Activated CD4-positive, alpha-beta T cell treated with anti-CD3 and anti-CD28 coated beads for 4 hours (primary cell): ENCODE results near the gene MACROD2.
"Not testable (repeated sequence)": the region's sequence is repeated elsewhere in the genome, so short reads cannot be mapped to it uniquely, and the experiment has no call there.

Experiments
- DNase-seq, 2 donors: peaks; one replicate each; pipeline ENCODE4 v3.0.0-alpha.2; 2020

Gene MACROD2

DNA sequence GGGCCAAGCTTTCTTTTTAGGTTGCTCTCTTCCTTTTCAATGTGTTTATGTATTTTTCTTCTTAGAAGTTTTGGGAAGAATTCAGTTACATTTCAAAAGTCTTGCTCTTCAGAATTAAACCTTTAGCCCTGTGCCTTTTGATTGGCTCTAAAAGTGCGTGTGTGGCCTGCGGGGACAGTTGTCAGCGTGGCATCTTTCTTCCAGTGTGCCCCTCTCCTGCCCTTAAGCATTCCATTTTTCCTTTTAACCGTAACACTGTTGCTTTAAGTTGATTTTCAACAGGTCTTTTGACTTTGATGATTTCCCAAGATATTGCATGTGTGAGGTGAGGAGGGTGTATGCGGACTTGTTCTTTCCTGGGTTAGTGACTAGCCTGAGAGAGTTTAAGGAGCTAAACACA is 1341.2 kb downstream of the MACROD2 start:
- no peak for DNase-seq

DNA sequence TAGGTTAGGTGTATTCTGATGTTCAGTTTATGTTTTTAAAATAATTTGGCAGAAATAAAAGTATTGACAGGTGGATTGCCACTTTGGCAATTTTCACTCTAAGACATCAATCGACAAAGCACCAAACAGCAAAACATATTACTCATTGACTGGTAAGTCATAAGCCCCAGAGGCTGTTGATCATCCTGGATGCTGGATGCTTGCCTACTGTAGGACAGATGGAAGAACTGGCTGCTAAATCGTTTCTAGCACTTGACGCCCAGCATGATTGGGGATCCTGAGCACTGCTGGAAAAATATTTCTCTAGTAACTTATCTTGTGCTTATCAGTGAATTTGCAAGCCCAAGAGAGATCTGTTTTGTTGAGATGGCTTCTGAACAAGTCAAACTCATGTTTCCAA is 1343.9 kb downstream of the MACROD2 start:
- no peak for DNase-seq

DNA sequence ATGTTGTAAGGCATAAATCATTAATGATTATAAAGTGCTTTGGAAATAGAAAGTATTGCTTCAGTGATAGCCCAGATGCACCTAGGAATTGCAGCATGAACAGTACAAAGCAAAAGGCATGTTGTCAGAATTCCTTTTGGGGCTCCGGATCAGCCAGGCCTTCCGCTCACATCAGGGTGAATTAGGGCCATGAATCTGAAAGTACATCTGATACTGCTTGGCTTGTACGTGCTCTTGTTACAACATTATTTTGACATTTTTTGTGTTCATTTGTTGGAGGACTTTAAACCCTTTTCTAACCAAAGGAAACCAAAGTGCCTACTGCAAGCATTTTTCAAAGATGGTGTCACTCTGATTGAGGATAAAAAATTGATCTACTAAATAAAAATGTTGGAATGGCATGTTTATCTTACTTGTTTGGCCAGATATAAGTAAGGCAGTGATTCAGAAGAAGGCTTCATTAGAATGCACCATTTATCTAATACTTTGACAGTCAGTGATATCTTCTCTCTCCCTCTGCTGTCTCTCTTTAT is 1347.7 kb downstream of the MACROD2 start:
- no peak for DNase-seq

DNA sequence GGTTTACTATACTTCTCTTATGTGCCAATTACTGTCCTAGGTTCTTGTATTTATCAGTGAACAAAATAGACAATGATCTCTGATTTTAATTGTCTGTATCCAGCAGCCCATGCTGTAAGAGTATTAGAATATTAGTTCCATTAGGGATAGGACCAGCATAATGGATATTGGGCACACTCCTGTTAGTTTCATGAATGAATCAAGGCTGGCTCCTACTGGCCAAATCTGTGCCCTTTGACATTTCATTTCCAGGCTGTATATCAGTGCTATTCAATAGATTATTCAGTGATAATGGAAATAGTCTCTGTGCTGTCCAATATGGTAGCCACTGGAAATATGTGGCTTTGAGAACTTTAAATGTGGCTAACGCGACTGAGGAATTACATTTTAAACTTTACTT is 1350.0 kb downstream of the MACROD2 start:
- DNase-seq, result no peak

DNA sequence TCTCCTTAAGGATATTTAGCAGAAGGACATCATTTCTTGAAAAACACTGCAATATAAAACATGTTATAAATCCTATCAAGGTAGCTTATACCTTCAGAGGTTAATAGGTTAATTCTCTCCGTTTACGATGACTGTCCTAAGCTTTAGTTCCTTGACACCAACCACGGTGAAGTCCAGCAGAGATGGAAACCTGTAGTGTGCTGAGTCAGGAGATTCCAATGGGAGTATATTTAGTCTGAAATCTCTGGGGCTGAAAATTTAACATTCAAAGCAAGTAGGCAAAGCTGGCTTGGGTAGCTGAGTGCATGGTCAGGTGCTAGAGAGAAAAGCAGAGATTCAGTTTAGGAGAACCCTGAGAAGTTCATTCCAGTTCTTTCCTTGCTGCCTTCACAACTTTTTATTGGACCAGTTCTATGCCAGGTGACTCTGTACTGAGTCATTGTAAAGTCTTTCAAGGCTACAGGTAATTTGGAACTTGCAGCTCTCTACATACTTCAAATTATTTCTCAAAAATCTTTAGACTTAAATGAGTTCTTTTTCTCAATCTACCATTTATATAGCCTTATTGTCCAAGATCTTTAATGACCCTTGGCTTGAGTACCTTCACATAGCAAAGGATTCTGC is 1351.5 kb downstream of the MACROD2 start:
- DNase-seq, result no peak

DNA sequence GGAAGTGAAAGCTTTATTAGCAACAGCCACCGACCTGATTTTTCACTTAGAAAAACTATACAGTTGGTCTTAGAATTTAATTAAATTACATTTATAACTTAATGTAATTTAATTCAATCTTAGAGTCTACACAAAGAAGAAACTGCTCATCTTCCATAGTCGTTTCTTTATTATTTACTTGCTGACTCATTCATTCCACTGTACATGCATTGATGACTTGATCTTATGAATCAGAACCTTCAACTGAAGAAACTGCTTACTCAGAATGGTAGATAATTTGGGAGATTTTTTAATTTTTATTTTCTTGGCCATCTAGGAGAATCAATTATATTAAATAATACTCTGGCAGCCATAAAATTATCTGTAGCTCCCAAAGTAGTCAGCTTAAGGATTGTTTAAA is 1363.7 kb downstream of the MACROD2 start:
- no peak for DNase-seq

DNA sequence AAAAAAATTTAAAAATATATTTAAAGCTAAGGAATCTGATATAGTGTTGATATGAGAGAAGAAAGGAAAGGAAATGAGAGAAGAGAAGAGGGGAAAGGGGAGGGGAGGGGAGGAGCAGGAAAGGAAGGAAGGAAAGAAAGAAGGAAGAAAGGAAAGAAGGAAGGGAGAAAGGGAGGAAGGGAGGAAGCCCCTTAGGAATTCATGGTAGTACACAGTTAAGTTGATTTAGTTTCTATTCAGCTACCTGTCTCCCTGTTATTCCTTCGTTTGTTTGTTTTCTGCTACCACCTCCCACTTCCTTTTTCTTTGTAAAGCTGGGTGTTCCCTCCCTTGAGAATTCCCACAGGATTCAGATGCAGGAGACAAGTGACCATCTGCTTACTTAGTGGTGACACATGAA is 1367.5 kb downstream of the MACROD2 start:
- DNase-seq, result no peak

DNA sequence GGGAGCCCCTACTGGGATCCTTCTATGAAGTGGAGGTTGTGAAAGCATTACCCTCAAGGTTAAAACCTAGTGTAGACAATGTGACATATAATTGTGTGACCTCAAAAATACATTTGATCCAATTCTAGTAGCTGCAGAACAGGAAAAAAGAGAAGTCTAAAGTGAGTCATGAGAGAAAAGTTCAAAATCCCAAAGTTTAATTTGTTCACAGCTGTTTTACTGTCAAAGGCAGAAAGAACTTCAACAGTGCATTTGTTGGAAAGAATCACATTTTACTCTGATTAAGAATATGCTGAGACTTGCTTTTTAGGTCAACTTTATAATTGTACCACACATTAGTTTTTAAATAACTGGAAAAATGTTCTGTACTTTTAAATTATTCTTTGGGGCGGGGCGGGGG is 1369.5 kb downstream of the MACROD2 start:
- DNase-seq, result no peak

DNA sequence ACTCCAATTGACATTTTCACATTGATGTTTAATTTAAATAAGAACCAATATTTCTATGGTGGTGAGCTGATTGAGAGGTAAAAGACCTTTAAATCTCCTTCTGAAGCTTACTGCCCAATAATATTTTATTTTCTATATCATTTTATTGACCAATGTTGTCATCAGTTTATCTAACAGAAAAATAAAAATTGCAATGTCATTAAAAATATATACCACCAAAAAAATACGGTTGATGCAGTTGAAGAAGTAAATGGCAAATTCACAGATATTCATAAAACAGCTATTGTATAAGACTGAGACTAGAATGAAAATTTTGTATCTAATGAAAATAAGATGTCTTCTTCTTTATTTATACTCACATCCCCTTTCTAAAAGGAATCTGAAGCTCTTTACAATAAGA is 1375.1 kb downstream of the MACROD2 start:
- no peak for DNase-seq

DNA sequence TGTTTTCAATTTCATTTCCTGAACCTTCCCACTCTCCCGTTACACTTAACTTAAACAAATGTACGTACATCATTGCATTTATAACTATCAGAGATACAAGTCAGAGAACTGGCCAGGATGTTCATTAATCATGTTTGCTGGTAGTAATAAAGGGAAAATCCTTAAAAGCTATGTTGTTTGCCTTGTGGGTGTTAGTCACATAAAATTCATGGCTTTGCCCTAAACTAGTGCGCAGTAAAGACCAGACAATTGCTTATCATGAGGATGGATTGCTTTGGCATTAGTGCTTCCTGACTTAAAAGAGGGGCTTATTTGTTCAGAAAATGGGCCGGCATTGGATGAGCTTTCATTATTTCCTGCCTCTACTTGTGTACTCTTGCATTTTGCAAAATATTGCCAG is 1379.4 kb downstream of the MACROD2 start:
- no peak for DNase-seq

DNA sequence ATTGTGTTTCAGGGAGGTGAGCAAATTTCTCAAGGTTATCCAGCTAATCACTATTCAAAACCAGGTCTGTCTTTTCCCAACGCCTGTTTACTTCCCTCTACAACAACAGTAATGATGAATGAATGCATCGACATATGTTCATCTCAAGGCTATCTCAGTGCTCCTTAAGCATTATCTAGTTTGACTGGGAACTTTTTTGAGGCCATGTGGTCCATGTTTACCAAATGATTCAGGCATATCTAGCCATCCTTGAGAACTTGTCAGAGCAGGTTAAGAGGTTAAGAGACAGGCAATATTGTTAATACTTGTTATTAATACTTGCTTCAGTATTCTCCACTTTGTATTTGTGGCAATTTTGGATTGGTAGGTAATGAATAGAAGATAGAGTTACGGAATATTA is 1380.5 kb downstream of the MACROD2 start:
- DNase-seq, result no peak

DNA sequence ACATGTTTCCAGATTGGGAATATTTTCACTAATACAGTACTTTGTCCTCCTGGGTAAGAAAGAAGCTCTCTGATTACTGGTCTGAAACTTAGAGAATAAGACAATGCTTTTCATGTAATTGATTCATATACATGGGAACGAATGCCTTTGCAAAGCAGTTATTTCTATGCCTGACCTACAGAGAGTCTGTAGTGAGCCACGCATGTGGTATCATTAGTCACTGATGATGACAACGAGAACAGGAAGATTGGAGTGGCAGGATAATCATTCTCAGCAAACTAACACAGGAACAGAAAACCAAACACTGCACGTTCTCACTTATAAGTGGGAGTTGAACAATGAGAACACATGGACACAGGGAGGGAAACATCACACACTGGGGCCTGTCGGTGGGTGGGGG is 1382.3 kb downstream of the MACROD2 start:
- DNase-seq, result not testable (repeated sequence)

DNA sequence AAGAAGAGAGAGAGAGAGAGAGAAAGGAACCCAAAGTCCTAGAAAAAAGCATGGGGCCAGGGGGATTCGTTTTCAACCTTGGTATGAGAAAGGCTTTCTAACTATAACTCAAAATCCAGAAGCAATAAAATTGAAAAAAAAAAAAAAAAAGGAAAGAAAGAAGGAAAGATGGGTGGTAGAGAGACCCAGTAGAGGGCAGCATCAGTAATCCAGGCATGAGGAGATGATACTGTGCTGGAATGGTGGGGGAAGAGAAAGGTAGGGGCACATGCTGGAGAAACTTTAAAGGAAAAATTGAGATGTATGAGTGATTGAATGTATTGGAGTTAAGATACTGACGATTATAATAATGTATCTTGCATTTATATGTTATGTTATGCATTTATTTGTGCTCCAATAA is 1382.8 kb downstream of the MACROD2 start:
- DNase-seq, result no peak

DNA sequence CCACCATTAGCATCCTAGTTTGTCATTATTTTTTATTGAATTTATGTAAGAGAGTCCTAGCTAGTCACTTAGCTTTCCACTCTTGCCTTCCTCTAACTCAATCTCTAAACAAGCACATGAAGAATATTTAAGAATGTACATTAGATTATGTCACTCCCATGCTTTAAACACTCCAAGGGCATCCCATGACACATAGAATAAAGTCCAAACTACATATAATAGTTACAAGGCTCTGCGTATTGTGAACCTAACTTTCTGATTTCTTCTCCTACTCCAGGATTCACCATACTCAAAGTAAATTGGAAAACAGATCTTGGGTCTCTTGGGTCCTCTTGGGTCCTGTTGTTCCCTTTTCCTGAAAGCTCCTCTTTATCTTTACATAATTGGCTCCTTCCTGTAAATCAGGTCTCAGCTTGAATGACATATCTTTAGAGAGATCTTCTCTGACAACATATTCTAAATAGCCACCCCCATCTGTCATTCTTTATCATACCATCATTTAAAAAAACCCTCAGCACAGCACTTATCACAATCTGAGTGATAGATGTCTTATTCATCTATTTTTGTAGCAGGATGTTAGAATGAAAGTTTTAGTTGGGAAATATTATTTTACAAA is 1384.5 kb downstream of the MACROD2 start:
- no peak for DNase-seq

DNA sequence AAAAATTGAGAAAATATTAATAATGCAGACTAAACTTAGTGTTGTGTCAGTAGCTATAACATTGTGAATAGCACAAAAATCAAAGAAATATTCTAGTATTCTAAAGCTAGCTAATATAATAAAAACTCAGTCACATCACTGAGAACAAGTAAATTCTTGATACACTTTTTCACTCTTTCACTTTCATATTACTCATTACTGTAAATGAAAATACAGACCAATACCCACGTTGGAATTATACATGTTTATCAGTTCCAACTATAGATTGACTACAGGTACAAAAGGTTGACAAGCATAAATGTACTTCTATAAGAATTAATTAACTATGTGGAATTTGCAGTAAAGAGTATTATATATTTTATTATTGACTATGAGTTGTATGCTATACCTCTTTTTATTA is 1385.5 kb downstream of the MACROD2 start:
- no peak for DNase-seq

DNA sequence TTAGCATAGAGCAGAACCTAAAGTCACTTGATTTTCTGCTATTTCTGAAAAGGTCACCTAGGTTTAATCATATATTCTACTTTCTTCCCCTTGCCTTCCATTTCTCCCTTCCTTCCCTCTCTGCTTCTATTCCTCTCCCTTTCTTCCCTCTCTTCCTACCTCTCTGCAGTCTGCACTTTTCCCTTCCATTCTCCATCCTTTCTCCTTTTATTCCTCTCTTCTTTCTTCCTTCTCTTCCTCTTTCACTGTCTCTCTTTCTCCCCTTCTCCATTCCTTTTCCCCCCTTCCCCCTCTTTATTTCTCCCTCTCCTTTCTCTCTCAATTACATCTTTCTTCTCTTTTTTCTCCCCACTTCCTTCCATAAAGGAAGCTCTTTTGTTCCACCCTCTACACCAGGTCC is 1391.9 kb downstream of the MACROD2 start:
- no peak for DNase-seq

DNA sequence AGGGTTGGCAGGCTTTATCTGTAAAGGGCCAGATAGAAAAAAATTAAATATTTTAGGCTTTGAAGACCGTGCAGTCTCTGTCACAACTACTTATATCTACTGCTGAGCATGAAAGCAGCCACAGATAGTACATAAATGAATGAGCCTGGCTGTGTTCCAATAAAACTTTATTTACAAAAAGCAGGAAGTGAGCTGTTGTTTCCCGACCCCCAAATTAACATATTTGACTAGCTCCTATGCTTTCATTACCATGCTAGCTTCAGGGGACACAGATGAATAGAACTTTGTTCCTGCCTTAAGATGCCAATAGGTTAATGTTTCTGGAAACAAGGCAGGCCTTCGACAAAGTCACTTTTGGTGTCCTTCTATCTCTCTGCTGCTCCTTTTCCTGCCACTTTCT is 1400.1 kb downstream of the MACROD2 start:
- DNase-seq, result no peak

DNA sequence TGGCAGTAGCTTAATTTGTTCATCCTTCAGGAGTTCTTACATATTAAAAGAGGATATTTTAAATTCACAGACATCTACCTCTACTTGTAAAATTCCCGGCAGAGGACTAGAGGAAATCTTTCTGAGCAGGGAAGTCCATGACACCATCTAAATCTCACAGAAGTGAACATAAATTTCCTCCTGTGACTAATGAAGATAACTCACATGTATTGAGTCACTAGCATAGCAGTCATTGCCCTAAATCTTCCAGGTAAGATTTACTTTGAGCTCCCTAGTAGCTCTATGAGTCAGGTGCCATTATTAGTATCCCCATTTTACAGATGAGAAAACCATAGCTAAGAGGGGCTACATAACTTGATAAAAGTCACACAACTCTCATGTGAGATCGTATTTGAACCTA is 1400.7 kb downstream of the MACROD2 start:
- no peak for DNase-seq

DNA sequence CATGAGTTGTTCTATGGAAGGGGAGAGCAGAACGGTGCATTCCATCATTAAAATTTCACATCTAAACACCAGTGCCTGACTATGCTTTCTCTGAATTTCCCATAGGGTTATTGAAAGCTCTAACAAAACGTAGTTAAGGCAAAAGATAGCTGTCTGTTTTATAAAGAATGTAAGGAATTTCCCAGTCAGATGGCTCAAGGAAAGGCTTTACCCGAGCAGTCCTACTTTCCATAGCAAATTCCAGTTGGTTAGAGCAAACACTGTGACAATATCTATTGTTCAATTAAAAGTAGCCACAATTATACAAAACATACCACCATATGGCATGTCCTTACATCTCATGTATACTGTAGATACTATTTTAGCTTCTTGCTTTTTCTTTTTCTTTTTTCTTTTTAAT is 1401.6 kb downstream of the MACROD2 start:
- DNase-seq, result no peak

DNA sequence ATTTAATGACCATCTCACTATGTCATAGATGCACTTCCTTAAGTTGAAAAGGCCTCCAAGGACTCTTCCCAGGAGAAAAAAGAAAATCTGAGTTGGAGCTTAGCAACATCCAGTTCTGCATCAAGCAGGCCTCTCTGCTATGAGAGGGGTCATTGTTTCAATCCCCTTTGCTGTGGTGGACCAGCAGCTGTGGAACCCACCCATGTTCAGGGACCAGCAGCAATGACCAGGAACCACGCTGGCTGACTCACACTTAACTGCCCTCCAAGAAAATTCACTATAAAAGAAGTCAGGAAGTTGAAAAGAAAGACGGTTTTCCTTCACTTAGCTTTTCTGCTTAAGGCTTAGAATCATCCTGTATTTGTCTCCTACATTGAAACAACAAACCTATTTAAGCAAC is 1404.5 kb downstream of the MACROD2 start:
- no peak for DNase-seq

DNA sequence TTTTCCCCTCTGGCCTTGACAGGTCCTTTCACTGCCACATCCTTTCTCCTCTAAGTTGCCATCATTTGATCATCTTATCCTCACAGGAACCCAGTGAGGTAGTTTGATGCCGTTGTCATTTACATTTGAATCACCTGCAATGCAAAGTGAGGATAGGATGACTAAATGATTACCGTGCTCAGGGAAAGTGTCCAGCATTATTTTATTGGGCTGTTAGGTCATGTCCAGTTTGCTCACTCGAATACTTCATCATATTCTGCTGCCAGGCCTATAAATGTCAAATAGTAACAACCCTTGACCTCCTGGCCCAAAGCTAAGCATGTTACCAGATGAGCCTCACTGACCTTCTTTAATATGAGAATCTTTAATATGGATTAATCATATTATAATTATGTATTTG is 1410.8 kb downstream of the MACROD2 start:
- DNase-seq, result no peak

DNA sequence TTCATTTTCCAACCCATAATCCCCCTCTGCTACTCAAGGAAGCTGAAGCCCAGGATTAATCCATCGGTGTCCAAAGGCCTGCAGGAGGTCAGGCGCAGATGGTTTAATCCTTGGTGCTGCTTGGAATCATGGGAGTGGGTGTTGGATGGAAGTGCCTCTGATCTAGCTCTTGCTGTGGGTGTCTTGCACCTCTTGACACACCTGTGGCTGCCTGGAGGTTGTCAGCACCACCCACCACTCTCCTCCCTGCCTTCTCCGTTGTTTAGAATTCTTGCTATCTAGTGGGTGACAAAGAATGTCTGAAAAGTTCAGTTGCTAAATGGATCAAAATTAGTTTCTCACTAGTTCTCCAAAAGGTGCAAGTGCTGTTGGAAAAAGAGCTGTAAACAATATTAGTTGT is 1416.5 kb downstream of the MACROD2 start:
- DNase-seq, result no peak

DNA sequence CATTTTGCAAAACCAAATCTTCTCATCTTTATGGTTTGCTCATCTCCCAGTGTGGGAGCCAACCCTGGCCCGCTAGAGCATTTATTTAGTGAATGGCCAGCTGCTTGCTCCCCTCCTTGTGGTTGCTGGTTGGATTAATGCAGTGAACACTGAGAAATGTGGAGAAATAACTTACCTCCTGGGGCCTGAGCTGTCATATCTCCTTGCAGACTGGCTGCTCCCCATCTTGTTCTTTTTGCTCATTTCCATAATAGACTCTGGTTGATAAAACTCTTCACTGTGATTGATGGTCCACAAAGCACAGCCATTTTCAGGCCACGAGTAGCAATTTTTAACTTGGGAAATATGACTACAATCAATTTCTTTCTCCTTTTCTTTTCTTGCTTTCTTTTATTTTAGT is 1420.6 kb downstream of the MACROD2 start:
- no peak for DNase-seq

DNA sequence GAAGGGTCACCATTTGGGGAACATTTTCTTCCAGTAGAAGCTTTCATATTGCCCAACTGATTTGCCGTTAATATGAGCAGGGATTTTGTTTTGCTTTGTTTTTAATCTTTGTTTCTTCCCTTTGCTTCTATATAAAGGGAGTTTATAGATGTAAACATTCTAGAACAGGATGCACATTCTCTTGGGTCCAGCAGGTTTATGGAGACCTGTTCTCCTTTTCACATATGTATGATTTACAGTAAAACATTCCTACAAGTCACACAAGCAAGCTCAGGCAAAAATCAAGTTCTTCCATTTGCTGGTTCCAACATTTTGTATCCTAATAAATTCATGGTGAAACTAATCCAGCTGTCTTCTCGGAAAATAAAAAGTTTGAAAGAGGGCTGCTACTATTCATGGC is 1424.5 kb downstream of the MACROD2 start:
- DNase-seq, result no peak

DNA sequence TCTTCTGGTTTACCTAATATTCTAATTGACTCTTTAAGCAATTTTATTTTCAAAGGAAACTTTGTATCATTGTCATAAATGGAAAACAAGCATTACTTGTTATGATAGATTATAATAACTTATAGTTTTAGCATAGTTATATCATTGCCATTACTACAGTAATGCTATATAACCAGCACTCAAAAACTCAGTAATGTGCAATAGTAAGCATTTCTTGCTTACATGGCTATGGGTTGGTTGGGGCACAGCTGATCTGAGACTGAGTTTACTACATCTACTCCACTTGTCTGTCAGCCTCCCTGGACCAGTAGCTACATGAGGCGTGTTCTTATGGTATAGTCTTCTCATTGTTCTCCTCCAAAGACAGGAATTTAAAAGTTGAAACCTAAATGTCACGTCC is 1427.7 kb downstream of the MACROD2 start:
- DNase-seq, result no peak
